ENCODE measurements around the gene C5orf52. TPM values are rescaled to one million over a fixed set of nuclear protein-coding genes. Genes with fewer than 3 reads are reported as not detected.
"Not testable (repeated sequence)": the region's sequence is repeated elsewhere in the genome, so short reads cannot be mapped to it uniquely, and the experiment has no call there.

C5orf52 gene
- polyA plus RNA-seq, 1 donor from 2014 or later = not detected

DNA sequence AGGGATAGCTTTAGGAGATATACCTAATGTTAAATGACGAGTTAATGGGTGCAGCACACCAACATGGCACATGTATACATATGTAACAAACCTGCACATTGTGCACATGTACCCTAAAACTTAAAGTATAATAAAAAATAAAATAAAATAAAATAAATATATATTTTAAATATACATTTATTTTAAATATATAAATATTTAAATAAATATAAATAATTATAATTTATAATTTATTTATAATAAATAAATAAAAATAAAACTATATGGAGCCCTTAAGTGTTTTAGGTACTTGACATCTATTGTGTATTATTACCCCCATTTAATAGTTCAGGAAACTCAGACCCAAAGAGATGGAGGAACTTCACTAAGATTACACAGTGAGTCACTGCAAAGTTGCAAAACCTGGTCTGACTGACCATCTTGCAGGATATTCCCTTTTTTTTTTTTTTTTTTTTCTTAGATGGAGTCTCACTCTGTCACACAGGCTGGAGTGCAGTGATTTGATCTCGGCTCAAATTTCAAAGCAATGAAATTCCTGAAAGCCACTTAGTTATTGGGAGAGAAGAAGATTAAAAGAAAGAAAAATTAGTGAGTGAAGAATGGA is 5.8 kb upstream of the C5orf52 start:
- H3K36me3 Mint-ChIP-seq = peaks cover 3% of the 10 kb centered on the region
- H3K9me3 Mint-ChIP-seq = peaks cover 0 to 3% (median 2%) of the 10 kb centered on the region in 3 donors
- H3K4me1 Mint-ChIP-seq = peaks cover 17 to 25% (median 23%) of the 10 kb centered on the region in 3 donors
- H3K27me3 Mint-ChIP-seq = peaks cover 5% of the 10 kb centered on the region
- no peak overlapping the region for H3K27ac Mint-ChIP-seq
- H3K4me3 Mint-ChIP-seq = no peak overlapping the region

DNA sequence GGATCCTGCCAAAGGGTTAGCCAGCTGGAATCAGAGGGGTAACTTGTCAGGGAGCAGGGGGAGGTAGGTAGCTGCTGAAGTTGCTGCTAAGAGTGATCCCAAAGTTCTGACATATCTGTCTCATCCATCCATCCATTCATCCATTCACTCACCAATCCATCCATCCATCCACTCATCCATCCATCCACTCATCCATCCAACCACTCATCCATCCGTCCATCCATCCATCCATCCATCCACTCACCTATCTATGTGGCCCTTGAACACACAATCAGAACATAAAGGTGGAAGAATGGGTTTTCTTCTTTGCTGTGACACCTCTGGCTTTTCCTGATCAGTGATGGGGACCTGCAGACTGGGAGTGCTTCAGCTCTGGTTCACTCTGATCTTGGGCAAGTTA is 3.0 kb upstream of the C5orf52 start:
- H3K4me3 Mint-ChIP-seq = no peak overlapping the region
- H3K27ac Mint-ChIP-seq = peak overlapping the region in 2 of 3 donors; percentile 3 to 90
- H3K36me3 Mint-ChIP-seq = peaks cover 3% of the 10 kb centered on the region
- H3K4me1 Mint-ChIP-seq = peaks cover 22 to 31% (median 25%) of the 10 kb centered on the region in 3 donors
- H3K9me3 Mint-ChIP-seq = peaks cover 0 to 3% (median 2%) of the 10 kb centered on the region in 3 donors
- H3K27me3 Mint-ChIP-seq = peaks cover 16% of the 10 kb centered on the region

GRCh38 chr5:157669701-157670097 is 1.6 kb upstream of the C5orf52 start:
- Mint-ChIP-seq H3K4me3 (peak overlapping the region; percentile 92 to 98 (median 96)), H3K9me3 (peaks cover 0 to under 1% (median 0%) of the 10 kb centered on the region in 3 donors), H3K4me1 (peaks cover 21 to 31% (median 25%) of the 10 kb centered on the region in 3 donors), H3K27me3 (peaks cover 16% of the 10 kb centered on the region), H3K27ac (peak overlapping the region in 1 of 3 donors; percentile 12), H3K36me3 (peaks cover 3% of the 10 kb centered on the region)

- Mint-ChIP-seq H3K36me3 (no peaks in the 10 kb centered on the region), H3K27ac (peak overlapping the region in 1 of 3 donors; percentile 95), H3K27me3 (peaks cover 16% of the 10 kb centered on the region), H3K9me3 (no peaks in the 10 kb centered on the region), H3K4me3 (peak overlapping the region; percentile 92 to 98 (median 96)), H3K4me1 (peaks cover 21 to 28% (median 25%) of the 10 kb centered on the region in 3 donors)
Observed at GRCh38 chr5:157671592-157672330, 428 bp downstream of the C5orf52 start.

DNA sequence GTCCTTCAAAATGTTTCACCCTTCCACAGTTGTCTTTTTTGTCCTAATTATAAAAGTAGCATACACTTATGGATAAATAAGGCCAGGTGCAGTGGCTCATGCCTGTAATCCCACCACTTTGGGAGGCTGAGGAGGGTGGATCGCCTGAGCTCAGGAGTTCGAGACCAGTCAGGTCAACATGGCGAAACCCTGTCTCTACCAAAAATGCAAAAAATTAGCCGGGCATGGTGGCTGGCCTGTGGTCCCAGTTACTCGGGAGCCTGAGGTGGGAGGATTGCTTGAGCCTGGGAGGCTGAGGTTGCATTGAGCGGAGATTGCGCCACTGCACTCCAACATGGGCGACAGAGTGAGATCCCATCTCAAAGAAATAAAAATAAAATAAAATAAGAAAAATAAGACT is 1.6 kb downstream of the C5orf52 start:
- Mint-ChIP-seq H3K4me3 (peak overlapping the region in 2 of 4 donors; percentile 92 to 96), H3K27me3 (peaks cover 16% of the 10 kb centered on the region), H3K36me3 (no peaks in the 10 kb centered on the region), H3K27ac (no peak overlapping the region), H3K9me3 (no peaks in the 10 kb centered on the region), H3K4me1 (peaks cover 21 to 28% (median 25%) of the 10 kb centered on the region in 3 donors)

GRCh38 chr5:157674351-157674750 is 3.0 kb downstream of the C5orf52 start:
- peaks cover 16 to 23% (median 21%) of the 10 kb centered on the region in 3 donors for H3K4me1 Mint-ChIP-seq
- H3K36me3 Mint-ChIP-seq = not testable (repeated sequence)

GRCh38 chr5:157677931-157678330 is 6.6 kb downstream of the C5orf52 start:
- H3K4me1 Mint-ChIP-seq = peaks cover 0 to 2% (median 0%) of the 10 kb centered on the region in 3 donors
- no peaks in the 10 kb centered on the region for H3K9me3 Mint-ChIP-seq
- H3K36me3 Mint-ChIP-seq = no peaks in the 10 kb centered on the region
- no peak overlapping the region for H3K27ac Mint-ChIP-seq
- no peak overlapping the region for H3K4me3 Mint-ChIP-seq
- no peaks in the 10 kb centered on the region for H3K27me3 Mint-ChIP-seq

More at GRCh38 chr5:157674351-157674750, 3.0 kb downstream of the C5orf52 start:
- not testable (repeated sequence) for H3K27ac Mint-ChIP-seq, H3K9me3 Mint-ChIP-seq
- Mint-ChIP-seq H3K27me3 (peaks cover 16% of the 10 kb centered on the region), H3K4me3 (peak overlapping the region in 1 of 4 donors; percentile 7)

- H3K4me1 Mint-ChIP-seq = no peaks in the 10 kb centered on the region
Observed at GRCh38 chr5:157679801-157680200, 8.5 kb downstream of the C5orf52 start.

DNA sequence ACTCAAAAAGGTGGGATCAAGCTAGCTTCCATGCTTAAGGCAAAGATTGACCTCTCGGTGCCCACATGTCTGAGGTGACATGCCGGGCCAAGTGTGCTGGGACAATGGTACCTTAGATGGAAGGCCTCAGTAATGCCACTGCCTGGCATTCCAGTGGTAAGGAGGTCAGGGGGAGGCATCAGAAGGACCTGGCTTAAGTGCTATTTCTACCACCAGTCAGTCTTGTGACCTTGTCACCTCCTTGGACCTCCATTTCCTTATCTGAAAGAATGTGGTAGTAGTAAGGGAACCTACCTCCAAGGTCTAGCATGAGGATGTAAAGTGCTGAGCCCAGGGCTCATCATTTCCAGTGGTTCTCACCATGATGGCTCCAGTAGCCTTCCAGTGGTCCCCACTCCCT is 8.9 kb downstream of the C5orf52 start:
- Mint-ChIP-seq H3K4me3 (no peak overlapping the region), H3K9me3 (no peaks in the 10 kb centered on the region), H3K36me3 (peaks cover 3% of the 10 kb centered on the region), H3K4me1 (no peaks in the 10 kb centered on the region), H3K27ac (no peak overlapping the region), H3K27me3 (no peaks in the 10 kb centered on the region)

More at GRCh38 chr5:157679801-157680200, 8.5 kb downstream of the C5orf52 start:
- Mint-ChIP-seq H3K36me3 (peaks cover 3% of the 10 kb centered on the region), H3K27ac (no peak overlapping the region), H3K9me3 (no peaks in the 10 kb centered on the region), H3K27me3 (no peaks in the 10 kb centered on the region), H3K4me3 (no peak overlapping the region)

- no peaks in the 10 kb centered on the region for H3K9me3 Mint-ChIP-seq
- no peaks in the 10 kb centered on the region for H3K4me1 Mint-ChIP-seq
- H3K27ac Mint-ChIP-seq = peak overlapping the region in 1 of 3 donors; percentile 31
- no peak overlapping the region for H3K4me3 Mint-ChIP-seq
- no peaks in the 10 kb centered on the region for H3K27me3 Mint-ChIP-seq
- H3K36me3 Mint-ChIP-seq = peaks cover 3% of the 10 kb centered on the region
Observed at GRCh38 chr5:157681048-157681447, 9.7 kb downstream of the C5orf52 start.

DNA sequence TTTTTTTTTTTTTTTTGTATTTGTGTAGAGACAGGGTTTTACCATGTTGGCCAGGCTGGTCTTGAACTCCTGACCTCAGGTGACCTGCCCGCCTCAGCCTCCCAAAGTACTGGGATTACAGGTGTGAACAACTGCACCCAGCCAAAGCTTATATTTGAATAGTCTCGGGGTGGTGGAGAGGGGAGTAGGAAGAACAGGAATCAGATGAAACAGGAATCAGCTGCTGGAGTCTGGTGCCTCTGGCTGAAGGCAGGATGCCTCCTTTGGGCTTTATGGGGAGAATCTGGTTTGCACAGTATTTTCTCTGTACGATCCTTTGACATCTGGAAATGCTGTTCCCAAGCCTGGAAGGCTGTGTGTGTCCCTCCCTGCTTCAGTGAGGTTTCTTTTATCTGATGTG is 10.9 kb downstream of the C5orf52 start:
- no peak overlapping the region for H3K4me3 Mint-ChIP-seq

GRCh38 chr5:157686276-157687197 is 15.2 kb downstream of the C5orf52 start:
- peak overlapping the region in 1 of 3 donors; percentile 81 for H3K27ac Mint-ChIP-seq
- not testable (repeated sequence) for H3K36me3 Mint-ChIP-seq, H3K27me3 Mint-ChIP-seq, H3K4me1 Mint-ChIP-seq, H3K4me3 Mint-ChIP-seq, H3K9me3 Mint-ChIP-seq

More for the DNA sequence above, 10.9 kb downstream of the C5orf52 start:
- peaks cover 3% of the 10 kb centered on the region for H3K36me3 Mint-ChIP-seq
- no peak overlapping the region for H3K27ac Mint-ChIP-seq
- no peaks in the 10 kb centered on the region for H3K27me3 Mint-ChIP-seq
- H3K4me1 Mint-ChIP-seq = no peaks in the 10 kb centered on the region
- H3K9me3 Mint-ChIP-seq = no peaks in the 10 kb centered on the region

- Mint-ChIP-seq H3K27me3 (no peaks in the 10 kb centered on the region), H3K9me3 (no peaks in the 10 kb centered on the region), H3K4me1 (no peaks in the 10 kb centered on the region), H3K27ac (no peak overlapping the region), H3K4me3 (no peak overlapping the region), H3K36me3 (peaks cover 3% of the 10 kb centered on the region)
Observed at GRCh38 chr5:157687198-157687554, 15.8 kb downstream of the C5orf52 start.

- H3K27ac Mint-ChIP-seq = no peak overlapping the region
- no peaks in the 10 kb centered on the region for H3K9me3 Mint-ChIP-seq
- H3K4me1 Mint-ChIP-seq = no peaks in the 10 kb centered on the region
- H3K27me3 Mint-ChIP-seq = no peaks in the 10 kb centered on the region
- H3K4me3 Mint-ChIP-seq = no peak overlapping the region
- H3K36me3 Mint-ChIP-seq = no peaks in the 10 kb centered on the region
Observed at GRCh38 chr5:157689942-157690689, 18.8 kb downstream of the C5orf52 start.

All from IgD-negative memory B cell (primary cell).